GM18499 (cell line): ENCODE results near the gene CPNE5.

Experiments used
- ATAC-seq: cut with Tn5 transposase; IDR thresholded peaks from one replicate; pipeline ENCODE4 v1.9.1; 2021; ENCODE audit warnings: moderate number of reproducible peaks; ENCODE audit not compliant: insufficient read depth, unreplicated experiment

CPNE5 gene

DNA sequence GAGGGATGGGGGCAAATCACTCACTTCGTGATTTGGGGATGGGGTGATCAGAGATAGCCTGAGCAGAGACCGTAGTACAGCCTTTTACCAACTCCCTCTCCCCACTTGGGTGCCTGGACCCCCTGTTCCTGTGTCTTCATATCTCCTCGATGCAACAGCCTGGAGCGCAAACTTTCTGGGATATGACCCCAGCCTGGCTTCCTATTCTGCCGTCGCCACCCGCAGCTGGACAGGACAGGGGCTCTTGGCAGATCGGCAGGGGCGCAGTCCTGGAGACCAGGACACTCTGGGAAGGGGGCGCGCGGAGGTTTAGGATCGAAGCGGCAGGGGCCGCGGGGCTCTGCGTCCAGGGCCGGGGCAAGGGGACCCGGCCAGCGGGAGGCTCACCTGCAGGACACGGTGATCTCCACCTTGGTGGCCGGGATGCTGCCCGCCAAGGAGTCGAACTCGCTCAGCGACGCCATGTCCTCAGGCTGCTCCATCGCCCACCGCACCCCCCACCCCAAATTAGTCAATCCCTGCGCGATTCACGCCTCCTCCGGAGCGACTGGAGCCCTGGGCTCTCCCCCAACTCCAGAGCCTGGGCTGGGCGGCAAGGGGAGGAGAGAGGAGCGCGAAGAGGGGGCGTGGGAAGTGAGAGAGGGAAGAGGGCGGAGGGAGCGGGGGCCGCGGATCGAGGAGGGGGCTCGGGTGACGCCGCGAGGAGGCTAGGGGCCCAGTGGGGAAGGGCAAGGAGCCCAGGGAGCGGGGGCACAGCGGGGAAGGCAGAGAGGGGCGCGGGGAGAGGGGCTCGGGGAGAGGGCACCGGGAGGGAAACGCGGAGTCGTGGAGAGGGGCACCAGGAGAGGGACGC, at the start of gene CPNE5:
TSS of gene CPNE5 (minus strand) at position 549 of the 853 bp plus-strand sequence. CDS start at position 482, 67 bp downstream.
- no peak for ATAC-seq

GRCh38 chr6:36888115-36888643, 48.9 kb upstream of the CPNE5 start:
- ATAC-seq = no peak

DNA sequence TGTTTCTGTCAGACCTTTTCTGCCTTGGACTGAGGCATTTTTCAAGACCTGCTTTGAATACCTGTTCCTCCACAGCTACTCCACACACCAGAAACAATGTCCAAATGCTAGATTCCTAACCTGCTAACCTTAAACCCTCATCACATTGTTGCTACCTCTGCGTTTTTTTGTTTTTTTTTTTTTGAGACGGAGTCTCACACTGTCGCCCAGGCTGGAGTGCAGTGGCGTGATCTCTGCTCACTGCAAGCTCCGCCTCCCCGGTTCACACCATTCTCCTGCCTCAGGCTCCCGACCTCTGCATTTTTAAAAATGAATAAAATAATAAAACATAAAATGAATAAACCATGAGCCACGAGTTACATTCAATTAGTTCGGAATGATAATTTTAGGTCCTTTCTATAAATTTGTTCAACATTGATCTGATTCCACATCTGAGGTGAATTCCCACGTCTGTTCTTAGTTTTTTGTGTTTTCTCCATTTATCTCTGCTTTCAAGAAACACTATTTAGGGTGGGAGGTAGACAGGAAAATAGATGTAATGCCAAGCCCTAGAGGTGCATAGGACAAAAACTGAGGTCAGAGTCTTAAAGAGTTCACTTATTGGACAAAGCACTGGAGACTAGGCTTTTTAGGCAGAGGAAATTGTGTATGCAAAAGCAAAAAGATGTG, 47.8 kb upstream of the CPNE5 start:
- no peak for ATAC-seq

DNA sequence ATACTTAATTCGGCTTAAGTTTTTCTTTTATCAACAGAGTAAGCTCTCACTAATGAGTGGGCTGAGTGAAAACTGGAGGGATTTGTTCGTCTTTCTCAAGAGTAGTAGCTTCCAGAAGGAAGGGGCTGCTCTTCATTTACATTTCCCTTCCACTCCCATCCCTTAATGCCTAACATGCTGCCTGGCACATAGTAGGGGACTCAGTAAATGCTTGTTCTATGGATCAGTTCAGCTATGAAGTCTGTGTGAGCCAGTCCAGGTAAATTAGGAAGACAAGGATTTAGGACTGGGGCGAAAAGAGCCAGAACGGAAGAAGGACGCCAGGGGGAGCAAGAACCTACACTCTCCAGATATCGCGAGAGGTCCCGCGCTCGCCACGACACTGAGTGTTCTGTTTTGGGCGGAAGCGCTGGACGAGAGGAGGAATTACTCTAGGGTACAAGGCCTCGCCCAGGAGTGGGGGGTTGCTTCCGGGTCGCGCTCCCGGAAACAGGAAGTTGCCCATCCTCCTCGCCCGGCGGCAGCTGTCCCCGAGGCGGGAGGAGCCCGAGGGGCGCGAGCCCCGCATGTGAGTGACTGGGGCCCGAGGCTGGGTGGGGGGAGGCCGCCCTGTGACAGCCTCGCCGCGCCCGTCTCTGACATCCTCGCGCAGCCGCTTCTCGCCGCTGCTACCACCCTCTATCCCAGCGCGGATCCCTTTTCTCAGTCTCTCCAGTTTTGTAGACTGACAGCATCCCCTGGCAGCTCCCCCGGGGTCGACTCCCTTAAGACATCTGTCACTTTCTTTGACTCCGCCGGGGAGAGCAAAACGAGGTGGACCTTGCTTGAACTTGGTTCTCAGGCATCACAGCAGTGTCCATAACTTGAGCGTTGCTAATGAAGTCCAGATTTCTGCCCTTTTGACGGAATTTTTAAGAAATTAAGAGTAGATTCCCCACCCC, 46.5 kb upstream of the CPNE5 start, which contains the start of gene C6orf89:
TSS of gene C6orf89 (plus strand) at position 492 of the 941 bp plus-strand sequence. CDS start 13,493 bp downstream, outside the sequence.
- ATAC-seq = peak; percentile 90

DNA sequence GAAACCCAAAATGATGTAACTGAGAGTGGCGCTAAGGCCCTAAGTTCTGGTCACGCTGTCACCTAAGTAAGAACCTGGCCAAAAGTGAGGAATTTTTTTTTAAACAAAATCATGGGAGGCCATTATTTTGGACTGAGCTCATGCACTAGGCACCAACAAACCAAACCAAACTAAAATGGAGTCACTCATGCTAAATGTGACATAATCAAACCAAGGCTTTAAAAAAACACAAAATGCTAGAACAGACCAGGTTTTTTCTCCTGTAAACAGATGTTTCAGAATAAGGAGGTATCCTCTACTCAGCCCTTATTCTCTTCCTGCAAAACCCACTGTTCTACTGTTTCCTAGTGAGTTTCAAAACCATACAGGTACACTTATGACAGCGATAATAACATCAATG, 45.4 kb upstream of the CPNE5 start:
- ATAC-seq = no peak

DNA sequence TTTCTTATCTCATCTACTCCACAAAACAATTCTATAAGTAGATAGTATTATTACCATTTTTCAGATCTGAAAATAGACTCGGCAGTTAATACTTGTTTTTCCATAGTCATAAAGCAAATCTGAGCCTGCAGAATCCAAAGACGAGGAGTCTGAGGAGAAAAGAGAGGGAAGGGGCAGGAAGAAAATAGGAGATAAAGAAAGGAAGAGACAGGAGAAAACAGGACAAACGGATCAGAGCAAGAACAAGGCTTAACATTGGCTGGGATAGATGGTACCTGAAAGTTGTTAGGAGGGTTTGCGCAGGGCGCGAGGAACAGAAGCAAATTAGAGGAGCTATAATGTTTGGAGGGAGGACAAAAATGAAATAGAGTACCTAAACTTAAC, 36.0 kb upstream of the CPNE5 start:
- no peak for ATAC-seq

GRCh38 chr6:36874443-36875249, 35.4 kb upstream of the CPNE5 start, which contains the start of gene PPIL1:
Gene PPIL1 (minus strand): TSS chr6:36874803. CDS start chr6:36874772, 31 bp downstream.
- no peak for ATAC-seq

DNA sequence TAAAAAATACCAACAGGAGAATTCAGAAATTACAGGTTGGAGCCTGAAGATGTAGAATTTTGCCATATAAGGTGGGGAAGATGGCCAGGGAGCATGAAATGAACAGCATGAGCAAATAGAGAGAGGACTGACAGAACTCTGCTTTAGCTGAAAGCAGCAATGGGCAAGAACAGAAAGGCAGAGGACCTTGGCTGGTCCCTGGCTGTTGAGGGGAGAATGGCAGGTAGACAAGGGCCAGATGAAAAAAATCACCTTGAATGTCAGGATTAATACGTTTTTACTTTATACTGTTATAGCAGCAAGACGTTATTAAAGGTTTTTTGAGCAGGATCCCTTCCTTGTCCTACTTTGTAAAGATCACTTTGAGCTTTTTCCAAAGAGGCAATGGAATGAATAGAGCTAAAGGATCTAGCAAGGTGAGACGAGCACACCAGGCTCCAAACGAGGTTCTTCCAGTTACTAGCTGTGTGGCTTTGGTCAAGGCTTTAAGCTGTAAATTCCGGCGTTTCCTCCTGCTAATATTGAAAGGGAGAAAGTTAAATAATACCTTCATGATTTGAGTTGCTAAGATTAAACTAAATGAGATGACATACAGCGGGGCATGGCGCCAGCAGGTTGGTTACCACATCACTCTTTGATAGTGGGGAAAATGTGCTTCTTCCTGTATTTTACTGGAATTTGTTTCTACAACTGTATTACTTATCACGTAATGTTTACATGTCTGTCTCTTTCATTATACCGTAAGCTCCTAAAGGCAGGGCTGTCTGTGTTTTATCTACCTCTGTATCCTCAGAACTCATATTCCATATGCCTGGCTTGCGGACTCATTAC, 34.6 kb upstream of the CPNE5 start:
- ATAC-seq = no peak

GRCh38 chr6:36873115-36873514, 33.9 kb upstream of the CPNE5 start:
- ATAC-seq = no peak

DNA sequence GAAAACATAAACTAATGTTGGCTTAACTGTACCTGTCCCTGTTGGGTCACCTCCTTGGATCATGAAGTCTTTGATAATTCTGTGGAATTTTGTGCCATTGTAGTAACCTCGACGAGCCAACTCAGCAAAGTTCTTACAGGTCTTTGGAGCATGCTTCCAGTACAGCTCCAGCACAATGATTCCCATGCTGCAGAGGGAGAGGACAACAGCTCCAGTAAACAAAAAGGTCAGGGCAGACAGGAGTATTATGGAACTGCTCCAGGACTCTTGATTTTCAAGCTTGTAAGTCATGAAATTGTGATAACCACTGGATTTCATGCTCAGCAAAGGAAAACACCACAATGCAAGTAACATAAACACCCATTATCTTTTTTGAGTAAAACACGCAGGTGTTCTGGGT, 32.4 kb upstream of the CPNE5 start:
- ATAC-seq = no peak

DNA sequence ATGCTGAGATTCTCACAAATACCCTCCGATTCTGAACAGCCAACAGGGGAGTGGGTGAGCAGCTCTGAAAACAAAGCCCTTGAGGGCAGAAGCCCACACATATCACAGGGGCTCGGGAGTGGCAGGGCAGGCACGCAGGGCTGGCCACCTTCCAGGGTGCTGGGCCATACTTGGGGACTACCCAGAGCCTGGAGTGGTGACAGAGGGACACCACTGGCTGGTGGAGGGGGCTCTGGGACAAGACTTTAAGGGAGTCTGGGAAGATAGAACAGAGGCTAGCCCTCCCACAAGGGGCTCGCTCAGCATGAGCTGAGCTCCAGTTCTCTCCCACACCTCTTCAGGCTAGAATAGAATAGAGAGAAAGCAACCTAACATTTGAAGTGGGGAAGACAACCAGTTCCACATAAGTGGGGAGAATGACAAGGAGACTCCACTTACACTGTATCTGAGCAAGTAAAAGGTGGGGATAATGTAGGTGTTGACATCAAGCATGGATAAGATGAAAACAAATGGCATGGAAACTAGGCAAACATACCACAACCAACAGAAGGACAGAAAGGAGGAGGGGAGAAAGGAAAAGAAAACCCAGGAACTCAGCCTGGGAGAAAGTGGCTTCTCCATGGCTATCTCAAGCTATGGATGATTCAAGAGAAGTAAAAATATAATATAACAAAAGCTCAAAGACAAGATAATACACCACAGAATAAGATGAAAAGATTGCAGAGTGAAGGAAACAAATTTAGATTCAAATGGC, 28.4 kb upstream of the CPNE5 start:
- no peak for ATAC-seq

DNA sequence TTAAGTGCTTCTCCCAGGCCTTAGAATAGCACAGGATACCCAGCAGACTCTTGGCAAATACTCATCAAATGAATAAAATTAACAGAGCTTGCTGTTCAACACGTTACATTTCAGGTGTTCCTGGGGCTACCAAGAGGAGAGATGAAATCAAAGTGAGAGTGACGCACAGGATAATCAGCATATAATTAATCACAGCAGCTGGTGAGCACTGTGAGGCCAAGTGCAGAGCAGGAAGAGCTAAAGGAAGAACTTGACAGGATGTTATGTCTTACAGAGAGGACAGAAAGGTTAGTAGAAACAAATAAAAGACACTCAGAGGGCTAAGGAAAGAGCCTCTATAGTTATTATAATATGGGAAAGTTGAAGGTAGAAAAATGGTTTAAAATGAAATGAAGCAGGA, 26.6 kb upstream of the CPNE5 start:
- no peak for ATAC-seq

GRCh38 chr6:36863670-36864540, 24.7 kb upstream of the CPNE5 start:
- no peak for ATAC-seq

DNA sequence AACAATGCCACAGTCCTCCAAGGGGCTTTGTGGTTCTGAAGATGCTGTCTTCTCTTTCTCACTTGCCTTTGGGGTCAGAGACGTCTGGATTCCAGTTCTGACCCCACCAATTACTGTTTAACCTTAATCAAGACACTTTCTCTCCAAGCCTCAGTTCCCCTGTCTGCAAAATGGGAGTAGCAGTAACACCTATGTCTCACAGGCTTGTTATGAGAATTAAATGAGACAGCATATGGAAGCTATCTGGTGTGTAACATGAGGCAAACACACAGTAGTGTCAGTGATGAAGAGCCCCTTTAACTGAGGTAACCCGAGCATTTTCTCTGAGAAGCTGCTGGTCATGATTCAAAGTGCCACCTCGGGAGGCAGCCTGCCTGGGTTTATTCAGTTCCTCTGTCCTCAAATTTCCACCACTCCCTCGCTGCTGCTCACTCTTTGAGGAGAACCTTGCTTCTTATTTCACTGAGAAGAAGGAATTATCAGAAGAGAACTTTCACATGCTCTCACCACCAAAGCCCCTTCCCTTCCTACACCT, 23.7 kb upstream of the CPNE5 start:
- ATAC-seq = no peak

GRCh38 chr6:36862164-36862847, 23.1 kb upstream of the CPNE5 start:
- no peak for ATAC-seq

- ATAC-seq = no peak
Measured at GRCh38 chr6:36860126-36860525, 20.9 kb upstream of the CPNE5 start.
